Subcutaneous abdominal adipose tissue (tissue), 5 donors: ENCODE results near the gene C11orf58.

Experiments used
- H3K27ac ChIP-seq: one replicate; pipeline ENCODE4 v1.7.0; 2013; ENCODE audit warnings: low read depth, mild to moderate bottlenecking, inconsistent platforms, low read length, moderate library complexity
- H3K27me3 ChIP-seq, 5 donors: one replicate each; pipeline ENCODE4 v1.7.0; 2013; ENCODE audit warnings: low read length in 5 of 5, inconsistent platforms in 1 of 5; ENCODE audit not compliant: control insufficient read depth in 5 of 5, insufficient read depth in 4 of 5
- H3K36me3 ChIP-seq, 5 donors: one replicate each; pipeline ENCODE4 v1.7.0; 2013; ENCODE audit warnings: low read length in 5 of 5; ENCODE audit not compliant: control insufficient read depth in 5 of 5, insufficient read depth in 5 of 5
- H3K4me1 ChIP-seq, 5 donors: one replicate each; pipeline ENCODE4 v1.7.0; 2013; ENCODE audit warnings: low read length in 5 of 5, mild to moderate bottlenecking in 3 of 5, moderate library complexity in 1 of 5; ENCODE audit not compliant: control insufficient read depth in 5 of 5, insufficient read depth in 5 of 5
- H3K4me3 ChIP-seq, 5 donors: one replicate each; pipeline ENCODE4 v1.7.0; 2013; ENCODE audit warnings: low read length in 5 of 5, low read depth in 1 of 5
- H3K9ac ChIP-seq, 5 donors: one replicate each; pipeline ENCODE4 v1.7.0; 2013; ENCODE audit warnings: low read length in 5 of 5, mild to moderate bottlenecking in 4 of 5, moderate library complexity in 3 of 5
- H3K9me3 ChIP-seq, 5 donors: one replicate each; pipeline ENCODE4 v1.7.0; 2013; ENCODE audit warnings: low read length in 5 of 5; ENCODE audit not compliant: control insufficient read depth in 5 of 5
- donor health status: healthy.
- donor health status: healthy.
- donor health status: healthy.
- donor health status: healthy.
- donor health status: healthy.

C11orf58 gene

GRCh38 chr11:16783321-16783801 lies 44.9 kb downstream of the C11orf58 start:
- no peak overlapping the region for H3K9ac ChIP-seq
- peaks cover 5 to 38% (median 27%) of the 10 kb centered on the region in 5 donors for H3K4me1 ChIP-seq
- no peak overlapping the region for H3K27ac ChIP-seq
- H3K9me3 ChIP-seq, result no peaks in the 10 kb centered on the region
- peaks cover 0 to 8% (median 3%) of the 10 kb centered on the region in 5 donors for H3K36me3 ChIP-seq
- H3K4me3 ChIP-seq, result no peak overlapping the region
- no peaks in the 10 kb centered on the region for H3K27me3 ChIP-seq

- Histone ChIP-seq H3K4me1 (peaks cover 7 to 45% (median 34%) of the 10 kb centered on the region in 5 donors), H3K27me3 (no peaks in the 10 kb centered on the region), H3K36me3 (peaks cover 0 to 4% (median 3%) of the 10 kb centered on the region in 5 donors), H3K27ac (no peak overlapping the region), H3K9me3 (no peaks in the 10 kb centered on the region), H3K9ac (peak overlapping the region in 1 of 5 donors; percentile 36), H3K4me3 (no peak overlapping the region)
These were observed 45.6 kb downstream of the C11orf58 start for GRCh38 chr11:16784097-16784496.

- Histone ChIP-seq H3K9ac (peak overlapping the region in 1 of 5 donors; percentile 36), H3K36me3 (peaks cover 0 to 4% (median 3%) of the 10 kb centered on the region in 5 donors), H3K27ac (no peak overlapping the region), H3K4me1 (peaks cover 7 to 51% (median 40%) of the 10 kb centered on the region in 5 donors), H3K27me3 (no peaks in the 10 kb centered on the region), H3K9me3 (no peaks in the 10 kb centered on the region), H3K4me3 (no peak overlapping the region)
These were observed 46.2 kb downstream of the C11orf58 start for GRCh38 chr11:16784666-16785065.

- H3K9me3 ChIP-seq, result no peaks in the 10 kb centered on the region
- peaks cover 7 to 56% (median 48%) of the 10 kb centered on the region in 5 donors for H3K4me1 ChIP-seq
- no peak overlapping the region for H3K9ac ChIP-seq
- no peak overlapping the region for H3K27ac ChIP-seq
- no peak overlapping the region for H3K4me3 ChIP-seq
- peaks cover 0 to 8% (median 3%) of the 10 kb centered on the region in 5 donors for H3K36me3 ChIP-seq
- no peaks in the 10 kb centered on the region for H3K27me3 ChIP-seq
These were observed 47.2 kb downstream of the C11orf58 start for GRCh38 chr11:16785520-16786128.

- Histone ChIP-seq H3K9ac (no peak overlapping the region), H3K9me3 (no peaks in the 10 kb centered on the region), H3K36me3 (peaks cover 0 to 8% (median 3%) of the 10 kb centered on the region in 5 donors), H3K4me3 (no peak overlapping the region), H3K27me3 (no peaks in the 10 kb centered on the region), H3K4me1 (peaks cover 8 to 61% (median 53%) of the 10 kb centered on the region in 5 donors), H3K27ac (no peak overlapping the region)
These were observed 47.7 kb downstream of the C11orf58 start for GRCh38 chr11:16786131-16786530.

- H3K4me3 ChIP-seq, result no peak overlapping the region
- peak overlapping the region; percentile 88 for H3K27ac ChIP-seq
- peaks cover 0 to 8% (median 3%) of the 10 kb centered on the region in 5 donors for H3K36me3 ChIP-seq
- no peaks in the 10 kb centered on the region for H3K9me3 ChIP-seq
- H3K27me3 ChIP-seq, result no peaks in the 10 kb centered on the region
- H3K9ac ChIP-seq, result peak overlapping the region in 1 of 5 donors; percentile 21
- H3K4me1 ChIP-seq, result peaks cover 14 to 71% (median 63%) of the 10 kb centered on the region in 5 donors
These were observed 48.7 kb downstream of the C11orf58 start for GRCh38 chr11:16787035-16787742.

- Histone ChIP-seq H3K27me3 (no peaks in the 10 kb centered on the region), H3K9ac (peak overlapping the region in 4 of 5 donors; percentile 48 to 78 (median 56)), H3K36me3 (peaks cover 0 to 6% (median 0%) of the 10 kb centered on the region in 5 donors), H3K4me1 (peaks cover 16 to 83% (median 75%) of the 10 kb centered on the region in 5 donors), H3K4me3 (no peak overlapping the region), H3K9me3 (no peaks in the 10 kb centered on the region), H3K27ac (peak overlapping the region; percentile 88)
These were observed 50.0 kb downstream of the C11orf58 start for GRCh38 chr11:16788141-16789062.

- Histone ChIP-seq H3K4me1 (peaks cover 16 to 90% (median 81%) of the 10 kb centered on the region in 5 donors), H3K9ac (no peak overlapping the region), H3K36me3 (peaks cover 0 to 6% (median 0%) of the 10 kb centered on the region in 5 donors), H3K4me3 (no peak overlapping the region), H3K27ac (peak overlapping the region; percentile 88), H3K9me3 (no peaks in the 10 kb centered on the region), H3K27me3 (no peaks in the 10 kb centered on the region)
These were observed 50.6 kb downstream of the C11orf58 start for GRCh38 chr11:16789063-16789420.

GRCh38 chr11:16789560-16790485 lies 51.4 kb downstream of the C11orf58 start:
- Histone ChIP-seq H3K27me3 (no peaks in the 10 kb centered on the region), H3K4me3 (no peak overlapping the region), H3K36me3 (peaks cover 0 to 6% (median 0%) of the 10 kb centered on the region in 5 donors), H3K27ac (no peak overlapping the region), H3K9me3 (no peaks in the 10 kb centered on the region), H3K4me1 (peaks cover 16 to 96% (median 82%) of the 10 kb centered on the region in 5 donors), H3K9ac (no peak overlapping the region)
